SU-DHL-6 (cell line): ENCODE data around the gene MTHFD1.

Experiments
- CTCF ChIP-seq: fragments of 200-600 bp; sonication (generic); IDR thresholded peaks from one replicate; pipeline ENCODE4 v1.5.1; 2017; ENCODE audit warnings: antibody characterized with exemption, mild to moderate bottlenecking, low read length, moderate library complexity; ENCODE audit not compliant: insufficient read depth, poor library complexity, severe bottlenecking
- EZH2phosphoT487 ChIP-seq: fragments of 200-600 bp; sonication (generic), shearing (Covaris generic); conservative IDR thresholded peaks from 2 replicates; pipeline ENCODE4 v1.6.1; 2018; ENCODE audit warnings: mild to moderate bottlenecking, antibody characterized with exemption, low read length, moderate library complexity, mixed read lengths

- TF ChIP-seq CTCF (no peak), EZH2phosphoT487 (no peak)
These were observed 103.5 kb downstream of the MTHFD1 start for GRCh38 chr14:64491637-64492036.
